ENCODE results near the gene FBLN1.

FBLN1 gene

DNA sequence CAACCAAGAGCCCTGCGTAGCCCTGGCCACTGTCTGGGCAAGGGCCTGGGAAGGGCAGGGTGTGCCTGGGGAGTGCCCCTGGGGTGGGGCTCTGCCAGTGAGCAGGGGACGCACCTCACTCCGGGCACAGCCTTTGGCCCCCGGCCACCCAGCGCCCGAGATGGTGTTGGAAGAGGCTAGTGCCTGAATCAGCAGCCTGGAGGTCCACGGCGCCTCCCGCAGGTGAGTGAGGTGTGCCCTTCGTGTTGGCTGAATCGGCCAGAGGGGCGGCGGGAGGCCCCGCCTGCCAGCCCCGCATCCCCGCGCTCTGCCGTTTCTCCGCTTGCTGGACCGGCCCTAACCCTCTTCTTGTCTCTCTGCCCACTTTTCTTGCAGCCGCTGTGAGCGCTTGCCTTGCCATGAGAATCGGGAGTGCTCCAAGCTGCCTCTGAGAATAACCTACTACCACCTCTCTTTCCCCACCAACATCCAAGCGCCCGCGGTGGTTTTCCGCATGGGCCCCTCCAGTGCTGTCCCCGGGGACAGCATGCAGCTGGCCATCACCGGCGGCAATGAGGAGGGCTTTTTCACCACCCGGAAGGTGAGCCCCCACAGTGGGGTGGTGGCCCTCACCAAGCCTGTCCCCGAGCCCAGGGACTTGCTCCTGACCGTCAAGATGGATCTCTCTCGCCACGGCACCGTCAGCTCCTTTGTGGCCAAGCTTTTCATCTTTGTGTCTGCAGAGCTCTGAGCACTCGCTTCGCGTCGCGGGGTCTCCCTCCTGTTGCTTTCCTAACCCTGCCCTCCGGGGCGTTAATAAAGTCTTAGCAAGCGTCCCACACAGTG, 60.1 kb downstream of the FBLN1 start:
- TF ChIP-seq, protein P1, sequence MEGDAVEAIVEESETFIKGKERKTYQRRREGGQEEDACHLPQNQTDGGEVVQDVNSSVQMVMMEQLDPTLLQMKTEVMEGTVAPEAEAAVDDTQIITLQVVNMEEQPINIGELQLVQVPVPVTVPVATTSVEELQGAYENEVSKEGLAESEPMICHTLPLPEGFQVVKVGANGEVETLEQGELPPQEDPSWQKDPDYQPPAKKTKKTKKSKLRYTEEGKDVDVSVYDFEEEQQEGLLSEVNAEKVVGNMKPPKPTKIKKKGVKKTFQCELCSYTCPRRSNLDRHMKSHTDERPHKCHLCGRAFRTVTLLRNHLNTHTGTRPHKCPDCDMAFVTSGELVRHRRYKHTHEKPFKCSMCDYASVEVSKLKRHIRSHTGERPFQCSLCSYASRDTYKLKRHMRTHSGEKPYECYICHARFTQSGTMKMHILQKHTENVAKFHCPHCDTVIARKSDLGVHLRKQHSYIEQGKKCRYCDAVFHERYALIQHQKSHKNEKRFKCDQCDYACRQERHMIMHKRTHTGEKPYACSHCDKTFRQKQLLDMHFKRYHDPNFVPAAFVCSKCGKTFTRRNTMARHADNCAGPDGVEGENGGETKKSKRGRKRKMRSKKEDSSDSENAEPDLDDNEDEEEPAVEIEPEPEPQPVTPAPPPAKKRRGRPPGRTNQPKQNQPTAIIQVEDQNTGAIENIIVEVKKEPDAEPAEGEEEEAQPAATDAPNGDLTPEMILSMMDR (IDR thresholded peaks at IDR 0.05; ENCODE audit: unreplicated experiment in 3 of 3) = no peak
- no peak overlapping the region for H3K4me3 Mint-ChIP-seq
- peaks cover 86% of the 10 kb centered on the region for H3K36me3 Mint-ChIP-seq (ENCODE audit: low read depth)
- peaks cover 43% of the 10 kb centered on the region for H3K9me3 Mint-ChIP-seq
- H3K4me1 Mint-ChIP-seq = no peaks in the 10 kb centered on the region
- no peak overlapping the region for H3K27ac Mint-ChIP-seq
- H3K27me3 Mint-ChIP-seq (ENCODE audit: low read depth) = peaks cover 5% of the 10 kb centered on the region

DNA sequence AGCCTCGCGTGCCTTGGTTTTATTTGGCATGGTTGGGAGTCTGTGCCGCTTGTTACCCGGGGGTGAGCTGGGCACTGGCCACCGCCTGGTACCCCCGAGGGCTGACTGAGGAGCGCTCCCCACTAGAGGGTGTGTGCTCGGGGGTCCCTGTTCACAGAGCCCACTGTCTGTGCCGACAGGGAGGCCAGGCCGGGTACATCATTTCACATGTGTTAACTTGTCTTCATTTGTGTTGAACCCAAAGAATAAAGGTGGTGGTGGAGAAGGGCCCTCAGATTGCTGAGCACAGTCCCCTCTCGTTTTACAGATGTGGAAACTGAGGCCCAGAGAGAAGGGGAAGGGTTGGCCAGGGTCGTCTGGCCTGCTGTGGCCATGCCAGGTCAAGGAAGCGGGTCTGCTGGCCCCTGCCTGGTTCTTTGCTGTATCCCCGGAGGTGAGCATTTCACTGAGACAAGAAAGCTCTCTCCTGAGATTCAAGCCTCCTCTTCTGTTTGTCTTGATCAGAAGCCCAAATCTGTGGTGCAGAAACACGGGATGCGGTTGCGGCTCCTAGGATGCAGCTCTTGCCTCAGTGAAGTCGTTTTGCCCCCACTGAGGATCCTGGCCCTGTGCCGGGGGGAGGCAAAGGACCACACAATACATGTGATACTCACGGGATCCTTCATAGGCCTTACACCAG, 60.8 kb downstream of the FBLN1 start:
- Mint-ChIP-seq H3K9me3 (peaks cover 43% of the 10 kb centered on the region), H3K27me3 (ENCODE audit: low read depth) (peaks cover 5% of the 10 kb centered on the region), H3K27ac (no peak overlapping the region), H3K36me3 (ENCODE audit: low read depth) (peaks cover 82% of the 10 kb centered on the region), H3K4me3 (no peak overlapping the region), H3K4me1 (no peaks in the 10 kb centered on the region)
- TF ChIP-seq, protein P1 (IDR thresholded peaks at IDR 0.05; ENCODE audit: unreplicated experiment in 3 of 3) = no peak

DNA sequence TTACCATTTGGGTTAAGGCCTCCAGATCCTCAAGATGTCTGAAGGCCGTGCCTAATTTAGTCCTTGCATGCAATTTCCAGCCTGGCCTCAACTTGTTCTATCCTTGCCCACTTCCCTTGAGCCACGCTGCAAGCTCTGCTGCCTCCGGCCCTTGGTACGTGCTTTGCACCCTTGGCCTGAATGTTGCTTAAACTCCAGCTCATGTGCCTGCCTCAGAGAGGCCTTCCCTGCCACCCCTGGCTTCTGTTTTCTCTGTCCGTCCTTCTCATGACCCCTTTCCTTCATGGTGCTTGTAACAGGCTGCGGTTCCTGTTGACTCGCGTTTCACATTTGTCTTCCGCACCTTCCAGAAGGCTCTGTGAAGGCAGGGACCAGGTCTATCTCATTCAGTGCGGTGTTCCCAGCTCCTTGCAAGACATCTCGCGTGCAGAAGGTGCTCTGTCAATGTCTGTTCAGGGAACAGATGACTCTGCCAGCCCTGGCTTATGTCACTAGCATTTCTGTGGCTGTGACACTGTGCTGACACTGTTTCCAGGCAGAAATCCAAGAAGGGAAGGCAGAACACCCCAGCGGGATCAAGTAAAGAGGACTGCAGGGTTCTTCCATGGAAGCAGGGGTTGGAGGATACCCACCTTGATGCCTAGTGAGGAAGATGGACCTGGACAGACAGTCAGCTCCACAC, 61.8 kb downstream of the FBLN1 start:
- TF ChIP-seq, protein P1 (IDR thresholded peaks at IDR 0.05; ENCODE audit: unreplicated experiment in 3 of 3) = no peak
- no peak overlapping the region for H3K27ac Mint-ChIP-seq
- H3K9me3 Mint-ChIP-seq = peaks cover 41% of the 10 kb centered on the region
- H3K27me3 Mint-ChIP-seq (ENCODE audit: low read depth) = peaks cover 5% of the 10 kb centered on the region
- H3K36me3 Mint-ChIP-seq (ENCODE audit: low read depth) = peaks cover 81% of the 10 kb centered on the region
- H3K4me3 Mint-ChIP-seq = no peak overlapping the region
- no peaks in the 10 kb centered on the region for H3K4me1 Mint-ChIP-seq

DNA sequence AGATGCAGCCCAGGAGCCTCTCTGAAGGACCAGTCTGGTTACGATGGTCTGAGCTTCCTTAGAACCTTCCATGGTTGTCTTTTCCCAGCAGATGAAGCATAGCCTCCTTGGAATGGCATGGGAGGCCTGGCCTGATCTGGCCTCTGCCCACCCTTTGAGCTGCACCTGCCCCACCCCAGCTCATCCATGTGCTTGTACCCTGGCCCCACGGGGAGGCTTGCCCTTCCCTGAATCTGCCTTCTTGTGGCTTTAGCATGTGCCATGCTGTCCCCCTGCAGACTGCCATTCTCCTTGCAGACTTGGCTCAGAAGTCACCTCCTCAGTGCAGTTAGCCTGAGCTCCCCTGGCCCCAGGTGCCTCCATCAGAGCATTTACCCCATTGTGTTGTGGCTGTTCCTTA, 62.5 kb downstream of the FBLN1 start:
- TF ChIP-seq, protein P1 (IDR thresholded peaks at IDR 0.05; ENCODE audit: unreplicated experiment in 3 of 3) = no peak
- no peak overlapping the region for H3K4me3 Mint-ChIP-seq
- peaks cover 78% of the 10 kb centered on the region for H3K36me3 Mint-ChIP-seq (ENCODE audit: low read depth)
- peaks cover 38% of the 10 kb centered on the region for H3K9me3 Mint-ChIP-seq
- peaks cover 5% of the 10 kb centered on the region for H3K27me3 Mint-ChIP-seq (ENCODE audit: low read depth)
- no peak overlapping the region for H3K27ac Mint-ChIP-seq
- no peaks in the 10 kb centered on the region for H3K4me1 Mint-ChIP-seq

DNA sequence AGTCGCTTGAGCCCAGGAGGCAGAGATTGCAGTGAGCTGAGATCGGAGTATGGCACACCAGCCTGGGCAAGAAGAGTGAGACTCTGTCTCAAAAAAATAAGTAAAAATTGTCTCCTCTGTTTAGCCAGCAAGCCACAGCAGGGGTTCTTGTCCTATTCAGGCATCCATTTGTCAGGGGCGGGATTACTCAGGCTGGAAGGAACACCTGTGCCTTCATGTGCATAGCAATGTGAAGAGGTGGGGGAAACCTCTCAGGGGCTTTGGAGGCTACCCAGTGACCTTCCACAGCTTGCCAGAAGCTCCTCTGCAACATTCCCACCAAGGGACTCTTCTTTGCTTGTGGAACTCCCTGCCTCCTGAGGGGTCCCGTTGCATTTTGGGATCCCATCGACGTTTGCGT, 63.3 kb downstream of the FBLN1 start:
- no peaks in the 10 kb centered on the region for H3K27me3 Mint-ChIP-seq (ENCODE audit: low read depth)
- H3K4me3 Mint-ChIP-seq = no peak overlapping the region
- peaks cover 37% of the 10 kb centered on the region for H3K9me3 Mint-ChIP-seq
- TF ChIP-seq, protein P1 (IDR thresholded peaks at IDR 0.05; ENCODE audit: unreplicated experiment in 3 of 3) = no peak
- H3K36me3 Mint-ChIP-seq (ENCODE audit: low read depth) = peaks cover 76% of the 10 kb centered on the region
- no peaks in the 10 kb centered on the region for H3K4me1 Mint-ChIP-seq
- H3K27ac Mint-ChIP-seq = no peak overlapping the region

Measured in nephron (organoid).